HepG2 (cell line): ENCODE measurements around the gene PLK5. TPM values are rescaled to one million over a fixed set of nuclear protein-coding genes. Genes with fewer than 3 reads are reported as not detected.
"Not testable (repeated sequence)": the region's sequence is repeated elsewhere in the genome, so short reads cannot be mapped to it uniquely, and the experiment has no call there.

Source experiments
- ATAC-seq: fragments of 200-7000 bp; cut with Tn5 transposase; 3 replicates; pipeline ENCODE4 v1.9.1; 2020; ENCODE audit warnings: mild to moderate bottlenecking, moderate library complexity
- BruUV-seq: library from RNA; stranded (reverse); fragments of 400-500 nt; replicated peaks from 2 replicates; lab custom pipeline; 2021; lab: Mats Ljungman, UMichigan
- CTCF ChIA-PET: fragments of 300-600 bp; formaldehyde crosslinking; extraction: SDS; loops from one replicate; lab custom pipeline; 2021; ENCODE audit warnings: low total read pairs, inconsistent platforms, low intra/inter-chr PET ratio; lab: Yijun Ruan, JAX
- POLR2A ChIA-PET: fragments of 350-600 bp; sonication (Branson Sonifier 250); formaldehyde crosslinking; loops from one replicate; lab custom pipeline; 2020; ENCODE audit warnings: antibody characterized with exemption, inconsistent platforms; lab: Yijun Ruan, JAX
- DNase-seq: peaks from one replicate; pipeline ENCODE4 v3.0.0-alpha.2; 2015; ENCODE audit warnings: low spot score
- FAIRE-seq: peaks from 3 replicates; lab custom pipeline; 2011; peaks lifted over from hg19 to GRCh38; lab: Jason Lieb, UNC
- H2AFZ ChIP-seq: one replicate; pipeline ENCODE4 v1.6.1; 2011; ENCODE audit warnings: low read length, inconsistent platforms
- H3K27ac ChIP-seq: fragments of 300-600 bp; 3 replicates; pipeline ENCODE4 v1.8.0; 2011; ENCODE audit warnings: mixed run types, mild to moderate bottlenecking, mixed read lengths, low read length, inconsistent platforms; ENCODE audit not compliant: insufficient read depth; ENCODE audit errors: extremely low read length
- H3K27me3 ChIP-seq, 2 experiments: fragments of 200-600 bp in 1 of 2; 2 replicates in 1 of 2; 3 replicates in 1 of 2; pipeline versions ENCODE4 v1.6.0 to v1.8.0; 2011; ENCODE audit warnings: low read length in 2 of 2, mild to moderate bottlenecking in 2 of 2, moderate library complexity in 2 of 2, inconsistent platforms in 1 of 2; ENCODE audit not compliant: insufficient read depth in 2 of 2, control insufficient read depth in 1 of 2
- H3K36me3 ChIP-seq, 2 experiments: fragments of 200-600 bp in 1 of 2; replicated peaks in 1 of 2; 2 replicates in 1 of 2; 3 replicates in 1 of 2; pipeline versions ENCODE4 v1.5.1 to v1.8.0; 2011; ENCODE audit warnings: low read length in 2 of 2, inconsistent platforms in 1 of 2; ENCODE audit not compliant: insufficient read depth in 2 of 2, control insufficient read depth in 1 of 2
- H3K4me1 ChIP-seq: 2 replicates; pipeline ENCODE4 v1.5.1; 2012; ENCODE audit warnings: low read length, inconsistent platforms; ENCODE audit not compliant: insufficient read depth
- H3K4me2 ChIP-seq: 2 replicates; pipeline ENCODE4 v1.6.0; 2011; ENCODE audit warnings: low read depth, low read length, inconsistent platforms
- H3K4me3 ChIP-seq, 3 experiments: fragments of 200-600 bp in 1 of 3; sonication (generic), shearing (Covaris generic) in 1 of 3; replicated peaks in 1 of 3; 2 replicates each; pipeline ENCODE4 v1.5.1; 2011 to 2016; ENCODE audit warnings: low read length in 3 of 3, inconsistent platforms in 2 of 3, low read depth in 2 of 3, mild to moderate bottlenecking in 2 of 3, control low read depth in 1 of 3, mixed read lengths in 1 of 3; ENCODE audit not compliant: insufficient read depth in 1 of 3
- H3K79me2 ChIP-seq: one replicate; pipeline ENCODE4 v1.6.1; 2011; ENCODE audit warnings: low read length, inconsistent platforms; ENCODE audit not compliant: insufficient read depth
- H3K9ac ChIP-seq: 2 replicates; pipeline ENCODE4 v1.6.0; 2011; ENCODE audit warnings: mild to moderate bottlenecking, low read depth, low read length, inconsistent platforms; ENCODE audit not compliant: insufficient read depth
- H3K9me3 ChIP-seq: 2 replicates; pipeline ENCODE4 v1.5.1; 2012; ENCODE audit warnings: mild to moderate bottlenecking, low read length
- H4K20me1 ChIP-seq: 2 replicates; pipeline ENCODE4 v1.6.0; 2011; ENCODE audit warnings: inconsistent platforms, mild to moderate bottlenecking, low read length, moderate library complexity; ENCODE audit not compliant: insufficient read depth
- AGO2 ChIP-seq: fragments of 200-400 bp; formaldehyde crosslinking; optimal IDR thresholded peaks from 2 replicates; pipeline ENCODE3; 2017; ENCODE audit warnings: mild to moderate bottlenecking, low read depth, low read length, moderate library complexity
- NR2C2 ChIP-seq: sonication (generic); formaldehyde crosslinking; IDR thresholded peaks from 2 replicates; pipeline ENCODE4 v1.4.0; 2020; ENCODE audit warnings: missing genetic modification reagents, mild to moderate bottlenecking, moderate library complexity, borderline replicate concordance
- NR2F1 ChIP-seq, 2 experiments: fragments of 450-650 bp in 1 of 2; formaldehyde crosslinking in 1 of 2; IDR thresholded peaks; 2 replicates each; pipeline versions ENCODE4 v1.5.0 to v1.6.1; 2016 to 2020; ENCODE audit warnings: mild to moderate bottlenecking in 1 of 2, missing compliant biosample characterization in 1 of 2, missing genetic modification reagents in 1 of 2, moderate library complexity in 1 of 2
- NR2F6 ChIP-seq, 2 experiments: IDR thresholded peaks; 2 replicates each; pipeline ENCODE4 v1.6.1; 2016; ENCODE audit warnings: antibody characterized with exemption in 1 of 2, mild to moderate bottlenecking in 1 of 2
- RARA ChIP-seq: IDR thresholded peaks from 2 replicates; pipeline ENCODE4 v1.6.1; 2016; ENCODE audit warnings: missing genetic modification reagents, missing compliant biosample characterization
- RXRA ChIP-seq: sonication (generic); formaldehyde crosslinking; IDR thresholded peaks from 2 replicates; pipeline ENCODE4 v1.5.1; 2020; ENCODE audit warnings: missing genetic modification reagents
- ZNF3 ChIP-seq: IDR thresholded peaks from 2 replicates; pipeline ENCODE4 v1.7.0; 2017; ENCODE audit warnings: inconsistent platforms
- ZNF460 ChIP-seq: sonication (generic); formaldehyde crosslinking; IDR thresholded peaks from 2 replicates; pipeline ENCODE4 v1.5.1; 2020; ENCODE audit warnings: missing genetic modification reagents, mild to moderate bottlenecking, borderline replicate concordance
- ZNF513 ChIP-seq: sonication (generic); formaldehyde crosslinking; conservative IDR thresholded peaks from 2 replicates; pipeline ENCODE4 v1.5.0; 2020; ENCODE audit warnings: missing genetic modification reagents
- WGBS: methylation state at CpG from one replicate; pipeline ENCODE4 v1.1.6; 2017; ENCODE audit warnings: low lambda C conversion rate; 5-methylcytosine and 5-hydroxymethylcytosine counted together
- in situ Hi-C: cut with HindIII; loops from 2 replicates; pipeline ENCODE4 v1.10.0; 2017; ENCODE audit warnings: low pct_unique_long_range_greater_than_20kb; ENCODE audit not compliant: extremely low pct_ligation_motif_present
- intact Hi-C: fragments of 100-400 bp; cut with micrococcal nuclease; formaldehyde crosslinking; loops from one replicate; pipeline ENCODE4 v1.10.0; 2022; ENCODE audit not compliant: unreplicated experiment
- polyA plus RNA-seq, 8 experiments: library from polyadenylated mRNA; depleted of rRNA in 3 of 8; stranded (reverse) in 7 of 8; unstranded in 1 of 8; fragments of >200 nt; fragmentation: Illumina TruSeq in 4 of 8; extraction: Trizol in 4 of 8; gene quantifications; 2 replicates each; pipeline versions ENCODE4 v1.2.1 to v1.2.3, GENCODE V29; 2011 to 2016; ENCODE audit warnings: low read depth in 4 of 8, missing spikeins in 1 of 8, mixed read lengths in 1 of 8; ENCODE audit not compliant: insufficient read depth in 1 of 8
- total RNA-seq, 5 experiments: library from RNA; depleted of rRNA; stranded (reverse); fragments of >200 nt; fragmentation: Illumina TruSeq; extraction: Trizol; gene quantifications; 2 replicates each; pipeline ENCODE4 v1.2.3, GENCODE V29; 2016; ENCODE audit warnings: low read depth in 1 of 5
- TF ChIP-seq, protein P1 (sequence below): sonication (generic); formaldehyde crosslinking; IDR thresholded peaks from 2 replicates; pipeline ENCODE4 v1.5.0; 2020; ENCODE audit warnings: mild to moderate bottlenecking, missing genetic modification reagents, borderline replicate concordance

PLK5 gene
- total and polyA plus RNA-seq, 2 of the 13 experiments (the other 11 are each of a cell fraction or from before 2014, with no cell fraction given) = not detected

GRCh38 chr19:1475751-1476437 is 48.0 kb upstream of the PLK5 start:
- peaks cover 2 to 8% of the 10 kb centered on the region in 2 experiments; a peak in 3 of 5 replicates for H3K36me3 ChIP-seq
- peaks cover 12% of the 10 kb centered on the region for H4K20me1 ChIP-seq
- in situ Hi-C loops (no loop called here), intact Hi-C loops (no loop called here)
- no peak for FAIRE-seq
- no peak for DNase-seq
- no peak overlapping the region for H3K4me3 ChIP-seq
- TF ChIP-seq AGO2 (peak; percentile 83), ZNF513 (CRISPR knock-in tag) (no peak)
- POLR2A ChIA-PET = interaction anchor here (1.3 to 2.8 kb wide), 3 partner anchors 15 to 207 kb away, joined by 3 to 16 read pairs (median 15); partner anchors contain the start of genes CIRBP, PCSK4 and REEP6
- no peaks in the 10 kb centered on the region for H3K9me3 ChIP-seq
- no TSS peak for BruUV-seq
- no peak overlapping the region for H3K9ac ChIP-seq
- peaks cover 40% of the 10 kb centered on the region for H3K4me1 ChIP-seq
- no peak for ATAC-seq
- H3K27ac ChIP-seq = no peak overlapping the region
- CTCF ChIA-PET = no interaction called here
- H3K27me3 ChIP-seq = no peaks in the 10 kb centered on the region
- no peak overlapping the region for H2AFZ ChIP-seq
- no peak overlapping the region for H3K4me2 ChIP-seq
- 97% methylated on average over 11 of the region's 31 CpGs for WGBS
- peaks cover 16% of the 10 kb centered on the region for H3K79me2 ChIP-seq

DNA sequence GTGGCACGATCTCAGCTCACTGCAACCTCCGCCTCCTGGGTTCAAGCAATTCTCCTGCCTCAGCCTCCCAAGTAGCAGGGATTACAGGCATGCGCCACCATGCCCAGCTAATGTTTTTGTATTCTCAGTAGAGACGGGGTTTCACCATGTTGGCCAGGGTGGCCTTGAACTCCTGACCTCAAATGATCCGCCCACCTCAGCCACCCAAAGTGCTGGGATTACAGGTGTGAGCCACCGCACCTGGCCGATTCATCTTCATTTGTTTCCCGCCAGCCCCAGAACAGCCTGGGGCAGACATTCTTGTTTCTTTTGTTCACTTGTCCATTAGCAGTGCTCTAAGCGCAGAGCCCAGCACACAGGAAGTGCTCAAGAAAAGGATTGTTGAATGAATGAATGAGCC is 46.8 kb upstream of the PLK5 start:
- FAIRE-seq, H3K36me3 ChIP-seq, H2AFZ ChIP-seq, DNase-seq, H3K9me3 ChIP-seq, intact Hi-C loops, in situ Hi-C loops, H3K27ac ChIP-seq, CTCF ChIA-PET, H3K9ac ChIP-seq, H3K4me3 ChIP-seq, H3K27me3 ChIP-seq, BruUV-seq, ATAC-seq, H4K20me1 ChIP-seq: not testable (repeated sequence)
- POLR2A ChIA-PET = interaction anchor here (1.2 to 2.8 kb wide), 3 partner anchors 14 to 22 kb away, joined by 4 to 16 read pairs (median 15); partner anchors contain the start of genes PCSK4 and REEP6
- peaks cover 16% of the 10 kb centered on the region for H3K79me2 ChIP-seq
- H3K4me1 ChIP-seq = peaks cover 40% of the 10 kb centered on the region
- 89% methylated on average over 9 of the region's 9 CpGs for WGBS
- peak overlapping the region; percentile 67 for H3K4me2 ChIP-seq
- peak; percentile 59 for TF ChIP-seq RARA (CRISPR knock-in tag)
- TF ChIP-seq NR2F6 (IDR thresholded peaks at IDR 0.05) = peak; percentile 38
- TF ChIP-seq NR2F6 (CRISPR knock-in tag; IDR thresholded peaks at IDR 0.05) = 0 out of 2 replicates have a peak, but pooled peaks have one; percentile 27
- peak; percentile 31 to 35; a peak in 1 of 4 replicates for TF ChIP-seq NR2F1 (CRISPR knock-in tag; IDR thresholded peaks at IDR 0.05)
- TF ChIP-seq RXRA (CRISPR knock-in tag) = peak; percentile 53; the same call in 1 of the 2 replicates
- TF ChIP-seq, protein P1, sequence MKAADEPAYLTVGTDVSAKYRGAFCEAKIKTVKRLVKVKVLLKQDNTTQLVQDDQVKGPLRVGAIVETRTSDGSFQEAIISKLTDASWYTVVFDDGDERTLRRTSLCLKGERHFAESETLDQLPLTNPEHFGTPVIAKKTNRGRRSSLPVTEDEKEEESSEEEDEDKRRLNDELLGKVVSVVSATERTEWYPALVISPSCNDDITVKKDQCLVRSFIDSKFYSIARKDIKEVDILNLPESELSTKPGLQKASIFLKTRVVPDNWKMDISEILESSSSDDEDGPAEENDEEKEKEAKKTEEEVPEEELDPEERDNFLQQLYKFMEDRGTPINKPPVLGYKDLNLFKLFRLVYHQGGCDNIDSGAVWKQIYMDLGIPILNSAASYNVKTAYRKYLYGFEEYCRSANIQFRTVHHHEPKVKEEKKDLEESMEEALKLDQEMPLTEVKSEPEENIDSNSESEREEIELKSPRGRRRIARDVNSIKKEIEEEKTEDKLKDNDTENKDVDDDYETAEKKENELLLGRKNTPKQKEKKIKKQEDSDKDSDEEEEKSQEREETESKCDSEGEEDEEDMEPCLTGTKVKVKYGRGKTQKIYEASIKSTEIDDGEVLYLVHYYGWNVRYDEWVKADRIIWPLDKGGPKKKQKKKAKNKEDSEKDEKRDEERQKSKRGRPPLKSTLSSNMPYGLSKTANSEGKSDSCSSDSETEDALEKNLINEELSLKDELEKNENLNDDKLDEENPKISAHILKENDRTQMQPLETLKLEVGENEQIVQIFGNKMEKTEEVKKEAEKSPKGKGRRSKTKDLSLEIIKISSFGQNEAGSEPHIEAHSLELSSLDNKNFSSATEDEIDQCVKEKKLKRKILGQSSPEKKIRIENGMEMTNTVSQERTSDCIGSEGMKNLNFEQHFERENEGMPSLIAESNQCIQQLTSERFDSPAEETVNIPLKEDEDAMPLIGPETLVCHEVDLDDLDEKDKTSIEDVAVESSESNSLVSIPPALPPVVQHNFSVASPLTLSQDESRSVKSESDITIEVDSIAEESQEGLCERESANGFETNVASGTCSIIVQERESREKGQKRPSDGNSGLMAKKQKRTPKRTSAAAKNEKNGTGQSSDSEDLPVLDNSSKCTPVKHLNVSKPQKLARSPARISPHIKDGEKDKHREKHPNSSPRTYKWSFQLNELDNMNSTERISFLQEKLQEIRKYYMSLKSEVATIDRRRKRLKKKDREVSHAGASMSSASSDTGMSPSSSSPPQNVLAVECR (CRISPR knock-in tag) = peak; percentile 30; the same call in 1 of the 2 replicates
- peak; percentile 48; the same call in 1 of the 2 replicates for TF ChIP-seq NR2C2 (CRISPR knock-in tag)
- TF ChIP-seq ZNF460 (CRISPR knock-in tag) = peak; percentile 90
- 0 out of 2 replicates have a peak, but pooled peaks have one; percentile 36 for TF ChIP-seq ZNF3 (CRISPR knock-in tag)
